HuH-7.5 (cell line): ENCODE measurements around the gene ZMYM2.
"Not testable (repeated sequence)": the region's sequence is repeated elsewhere in the genome, so short reads cannot be mapped to it uniquely, and the experiment has no call there.

ENCODE experiments used
- DNase-seq: peaks from one replicate; pipeline ENCODE4 v3.0.0; 2011; ENCODE audit warnings: low spot score

ZMYM2 gene

GRCh38 chr13:19958155-19959111 lies at the start of gene ZMYM2:
TSS of gene ZMYM2 (plus strand) at chr13:19958727. CDS start at chr13:19993073, 34,346 bp downstream.
- DNase-seq, result peak; percentile 93

- no peak for DNase-seq
Measured at GRCh38 chr13:19910336-19911072, 48.0 kb upstream of the ZMYM2 start.

GRCh38 chr13:19927117-19927748 lies 31.3 kb upstream of the ZMYM2 start:
- DNase-seq, result peak; percentile 14

- DNase-seq, result no peak
Measured at GRCh38 chr13:19940106-19940505, 18.4 kb upstream of the ZMYM2 start.

- DNase-seq, result no peak
Measured at GRCh38 chr13:19950374-19950773, 8.2 kb upstream of the ZMYM2 start.

- DNase-seq, result no peak
Measured at GRCh38 chr13:19952850-19953249, 5.7 kb upstream of the ZMYM2 start.

GRCh38 chr13:19955873-19956559 lies 2.5 kb upstream of the ZMYM2 start:
- DNase-seq, result no peak

- peak; percentile 64 for DNase-seq
Measured at GRCh38 chr13:19957320-19958154, 990 bp upstream of the ZMYM2 start.

GRCh38 chr13:19959141-19959830 lies 759 bp downstream of the ZMYM2 start:
- DNase-seq, result peak; percentile 25

GRCh38 chr13:19959831-19960652 lies 1.5 kb downstream of the ZMYM2 start:
- DNase-seq, result peak; percentile 71

- no peak for DNase-seq
Measured at GRCh38 chr13:19960653-19960976, 2.1 kb downstream of the ZMYM2 start.

GRCh38 chr13:19961489-19961888 lies 3.0 kb downstream of the ZMYM2 start:
- no peak for DNase-seq

- no peak for DNase-seq
Measured at GRCh38 chr13:19961924-19962323, 3.4 kb downstream of the ZMYM2 start.

- no peak for DNase-seq
Measured at GRCh38 chr13:19962894-19963293, 4.4 kb downstream of the ZMYM2 start.

GRCh38 chr13:19967621-19968020 lies 9.1 kb downstream of the ZMYM2 start:
- DNase-seq, result no peak

GRCh38 chr13:19974498-19975009 lies 16.0 kb downstream of the ZMYM2 start:
- DNase-seq, result not testable (repeated sequence)

- no peak for DNase-seq
Measured at GRCh38 chr13:19978831-19979437, 20.4 kb downstream of the ZMYM2 start.

GRCh38 chr13:19981685-19982238 lies 23.2 kb downstream of the ZMYM2 start:
- DNase-seq, result no peak
